ENCODE measurements around the gene LRRC45. TPM values are rescaled to one million over a fixed set of nuclear protein-coding genes. Genes with fewer than 3 reads are reported as not detected.

LRRC45 gene
- total RNA-seq, 1 experiment from 2014 or later, result 40.1 TPM

GRCh38 chr17:82039695-82040299, 16.7 kb downstream of the LRRC45 start:
- ChIA-PET CTCF (interaction anchor here (1.3 kb wide), 1 partner anchor 9 kb away, joined by 4 read pairs; no protein-coding TSS in a partner anchor), POLR2A (no interaction called here), RAD21 (ENCODE audit: low non-redundant PET in 1 of 2, low total read pairs in 2 of 2, uncharacterized antibody in 2 of 2, unreplicated experiment in 2 of 2) (no interaction called here)
- H3K4me1 ChIP-seq (ENCODE audit: control insufficient read depth in 1 of 2, insufficient read depth in 2 of 2, low read length in 2 of 2), result peaks cover 10 to 26% of the 10 kb centered on the region in 2 experiments
- no peaks in the 10 kb centered on the region for H3K9me2 ChIP-seq (ENCODE audit: insufficient read depth)
- ATAC-seq, result no peak
- peaks cover 0 to 12% of the 10 kb centered on the region in 2 experiments; a peak in 1 of 4 replicates for H3K36me3 ChIP-seq (ENCODE audit: control insufficient read depth in 1 of 2, insufficient read depth in 2 of 2, low read length in 2 of 2)
- H3K27me3 ChIP-seq (ENCODE audit: insufficient read depth, low read length), result no peaks in the 10 kb centered on the region
- no peak overlapping the region for H3K4me2 ChIP-seq (ENCODE audit: low read length)
- H4K20me1 ChIP-seq (ENCODE audit: insufficient read depth), result no peaks in the 10 kb centered on the region
- no peak overlapping the region for H3K4me3 ChIP-seq (replicated peaks in 1 of 2; ENCODE audit: low read depth in 1 of 2, low read length in 2 of 2)
- BruUV-seq (replicated peaks), result no TSS peak
- no peak overlapping the region for H3K9ac ChIP-seq (ENCODE audit: low read length)
- DNase-seq (ENCODE audit: low read depth, low spot score), result no peak
- H3K79me2 ChIP-seq (ENCODE audit: insufficient read depth, low read length), result peaks cover 18% of the 10 kb centered on the region; the same call in 1 of the 2 replicates
- no peak overlapping the region for H2AFZ ChIP-seq (ENCODE audit: low read depth, low read length, poor library complexity, severe bottlenecking)
- TF ChIP-seq CBX3 (IDR thresholded peaks at IDR 0.05; ENCODE audit: low read depth), result no peak
- TF ChIP-seq EZH2phosphoT487 (IDR thresholded peaks at IDR 0.05; ENCODE audit: borderline replicate concordance), result no peak
- TF ChIP-seq CEBPB (IDR thresholded peaks at IDR 0.05; ENCODE audit: low read depth), result no peak
- TF ChIP-seq, protein P1, sequence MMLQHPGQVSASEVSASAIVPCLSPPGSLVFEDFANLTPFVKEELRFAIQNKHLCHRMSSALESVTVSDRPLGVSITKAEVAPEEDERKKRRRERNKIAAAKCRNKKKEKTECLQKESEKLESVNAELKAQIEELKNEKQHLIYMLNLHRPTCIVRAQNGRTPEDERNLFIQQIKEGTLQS (IDR thresholded peaks at IDR 0.05), result no peak
- TF ChIP-seq FOSL1 (IDR thresholded peaks at IDR 0.05; ENCODE audit: low read depth), result no peak
- no peak for TF ChIP-seq ZFX (IDR thresholded peaks at IDR 0.05)
- TF ChIP-seq EZH2 (IDR thresholded peaks at IDR 0.05), result no peak
- TF ChIP-seq EGR1 (IDR thresholded peaks at IDR 0.05; ENCODE audit: low read depth), result no peak
- TF ChIP-seq YY1 (IDR thresholded peaks at IDR 0.05; ENCODE audit: extremely low read depth, insufficient replicate concordance, low read depth, low read length), result no peak
- TF ChIP-seq SIN3A (IDR thresholded peaks at IDR 0.05; ENCODE audit: low read depth), result no peak
- TF ChIP-seq SP1 (IDR thresholded peaks at IDR 0.05; ENCODE audit: low read depth), result no peak
- TF ChIP-seq SRF (IDR thresholded peaks at IDR 0.05; ENCODE audit: low read depth), result no peak
- TF ChIP-seq MAX (IDR thresholded peaks at IDR 0.05), result no peak
- no peak for TF ChIP-seq RAD21 (IDR thresholded peaks at IDR 0.05; ENCODE audit: low read depth)
- TF ChIP-seq POLR2A (IDR thresholded peaks at IDR 0.05; ENCODE audit: borderline replicate concordance, extremely low read depth, insufficient read depth, insufficient read length), result no peak
- no peak for TF ChIP-seq ELF1 (IDR thresholded peaks at IDR 0.05; ENCODE audit: borderline replicate concordance, low read depth)
- no peak overlapping the region for H3K27ac ChIP-seq (ENCODE audit: low read depth, low read length)
- H3K9me3 ChIP-seq (ENCODE audit: control insufficient read depth in 1 of 2, insufficient read depth in 1 of 2, low read depth in 1 of 2, low read length in 2 of 2), result no peaks in the 10 kb centered on the region
- intact Hi-C loops (cut with micrococcal nuclease), result loop anchor here (10.0 kb wide), 2 partner anchors 255 to 375 kb away; partner anchors contain the start of genes HEXD and OGFOD3
